Measurements from ENCODE around the gene SASS6.

DNA sequence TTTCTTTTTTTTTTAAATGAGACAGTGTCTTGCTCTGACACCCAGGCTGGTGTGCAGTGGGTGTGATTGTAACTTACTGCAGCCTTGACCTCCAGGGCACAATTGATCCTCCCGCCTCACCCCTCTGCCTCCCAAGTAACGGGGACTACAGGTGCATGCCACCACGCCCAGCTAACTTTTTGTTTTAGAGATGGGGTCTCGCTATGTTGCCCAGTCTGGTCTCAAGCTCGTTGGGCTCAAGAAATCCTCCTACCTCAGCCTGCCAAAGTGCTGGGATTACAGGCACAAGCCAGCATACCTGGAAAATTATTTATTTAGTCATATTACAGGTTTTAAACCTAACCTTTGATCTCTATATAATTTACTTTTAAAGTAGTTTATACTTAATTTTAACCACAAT is 32.0 kb upstream of the SASS6 start:
- TF ChIP-seq, protein P1, sequence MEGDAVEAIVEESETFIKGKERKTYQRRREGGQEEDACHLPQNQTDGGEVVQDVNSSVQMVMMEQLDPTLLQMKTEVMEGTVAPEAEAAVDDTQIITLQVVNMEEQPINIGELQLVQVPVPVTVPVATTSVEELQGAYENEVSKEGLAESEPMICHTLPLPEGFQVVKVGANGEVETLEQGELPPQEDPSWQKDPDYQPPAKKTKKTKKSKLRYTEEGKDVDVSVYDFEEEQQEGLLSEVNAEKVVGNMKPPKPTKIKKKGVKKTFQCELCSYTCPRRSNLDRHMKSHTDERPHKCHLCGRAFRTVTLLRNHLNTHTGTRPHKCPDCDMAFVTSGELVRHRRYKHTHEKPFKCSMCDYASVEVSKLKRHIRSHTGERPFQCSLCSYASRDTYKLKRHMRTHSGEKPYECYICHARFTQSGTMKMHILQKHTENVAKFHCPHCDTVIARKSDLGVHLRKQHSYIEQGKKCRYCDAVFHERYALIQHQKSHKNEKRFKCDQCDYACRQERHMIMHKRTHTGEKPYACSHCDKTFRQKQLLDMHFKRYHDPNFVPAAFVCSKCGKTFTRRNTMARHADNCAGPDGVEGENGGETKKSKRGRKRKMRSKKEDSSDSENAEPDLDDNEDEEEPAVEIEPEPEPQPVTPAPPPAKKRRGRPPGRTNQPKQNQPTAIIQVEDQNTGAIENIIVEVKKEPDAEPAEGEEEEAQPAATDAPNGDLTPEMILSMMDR (conservative IDR thresholded peaks at IDR 0.05): no peak
- no peak for TF ChIP-seq EZH2 (IDR thresholded peaks at IDR 0.05; ENCODE audit: low read depth)

All from PC-9 (cell line).